Measurements from ENCODE around the gene SPATA1. TPM values are rescaled to one million over a fixed set of nuclear protein-coding genes. Genes with fewer than 3 reads are reported as not detected.
A peak's percentile ranks its signal among the peaks of the same experiment; 100 is the strongest.

The SPATA1 gene
- total and polyA plus RNA-seq, 2 of the 8 experiments (the other 6 are each of a cell fraction or from before 2014, with no cell fraction given) = 0.51 to 1.1 TPM

DNA sequence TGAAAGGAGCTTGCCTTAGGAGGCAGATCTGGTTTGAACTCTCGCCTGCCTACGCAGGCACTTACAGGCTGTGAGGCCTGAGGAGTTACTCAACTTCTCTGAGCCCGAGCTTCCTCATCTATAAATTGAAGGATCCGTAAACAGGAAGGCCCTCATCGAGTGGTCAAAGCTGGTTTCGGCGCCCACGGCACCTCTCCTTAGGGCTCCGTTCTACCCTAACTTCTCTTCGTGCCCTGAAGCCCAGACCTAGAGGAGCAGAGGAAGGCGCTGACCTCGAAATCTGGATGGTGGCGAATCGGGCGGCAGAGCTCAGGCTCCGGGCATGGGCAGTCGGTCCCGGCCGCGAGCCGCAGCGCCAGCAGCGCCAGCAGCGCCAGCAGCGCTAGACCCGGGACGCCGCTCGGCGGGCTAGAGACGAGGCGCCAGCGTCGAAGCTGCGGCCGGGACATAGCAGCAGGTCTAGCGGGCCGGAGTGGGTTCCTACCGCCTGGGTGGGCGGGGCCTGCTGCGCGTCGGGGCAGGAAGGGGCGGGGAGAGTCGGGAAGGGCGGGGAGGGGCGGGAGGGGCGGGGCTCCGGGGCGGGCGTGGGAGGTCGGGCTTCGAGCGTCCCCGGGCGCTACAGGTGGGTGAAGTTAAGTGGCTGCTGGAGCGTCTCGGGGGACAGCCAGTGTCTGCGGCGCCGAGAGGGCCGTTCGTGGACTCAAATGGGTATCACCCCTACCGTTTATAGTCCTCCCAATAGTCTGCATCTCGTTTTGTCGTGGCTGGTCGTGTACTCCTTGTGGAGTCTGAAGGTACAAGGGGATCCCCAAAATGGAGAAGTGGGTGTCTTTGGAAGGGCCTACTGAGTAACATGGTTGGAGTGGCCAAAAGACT, 68.0 kb downstream of the SPATA1 start, which contains the start of gene CTBS (continued):
- TF ChIP-seq, protein P1, sequence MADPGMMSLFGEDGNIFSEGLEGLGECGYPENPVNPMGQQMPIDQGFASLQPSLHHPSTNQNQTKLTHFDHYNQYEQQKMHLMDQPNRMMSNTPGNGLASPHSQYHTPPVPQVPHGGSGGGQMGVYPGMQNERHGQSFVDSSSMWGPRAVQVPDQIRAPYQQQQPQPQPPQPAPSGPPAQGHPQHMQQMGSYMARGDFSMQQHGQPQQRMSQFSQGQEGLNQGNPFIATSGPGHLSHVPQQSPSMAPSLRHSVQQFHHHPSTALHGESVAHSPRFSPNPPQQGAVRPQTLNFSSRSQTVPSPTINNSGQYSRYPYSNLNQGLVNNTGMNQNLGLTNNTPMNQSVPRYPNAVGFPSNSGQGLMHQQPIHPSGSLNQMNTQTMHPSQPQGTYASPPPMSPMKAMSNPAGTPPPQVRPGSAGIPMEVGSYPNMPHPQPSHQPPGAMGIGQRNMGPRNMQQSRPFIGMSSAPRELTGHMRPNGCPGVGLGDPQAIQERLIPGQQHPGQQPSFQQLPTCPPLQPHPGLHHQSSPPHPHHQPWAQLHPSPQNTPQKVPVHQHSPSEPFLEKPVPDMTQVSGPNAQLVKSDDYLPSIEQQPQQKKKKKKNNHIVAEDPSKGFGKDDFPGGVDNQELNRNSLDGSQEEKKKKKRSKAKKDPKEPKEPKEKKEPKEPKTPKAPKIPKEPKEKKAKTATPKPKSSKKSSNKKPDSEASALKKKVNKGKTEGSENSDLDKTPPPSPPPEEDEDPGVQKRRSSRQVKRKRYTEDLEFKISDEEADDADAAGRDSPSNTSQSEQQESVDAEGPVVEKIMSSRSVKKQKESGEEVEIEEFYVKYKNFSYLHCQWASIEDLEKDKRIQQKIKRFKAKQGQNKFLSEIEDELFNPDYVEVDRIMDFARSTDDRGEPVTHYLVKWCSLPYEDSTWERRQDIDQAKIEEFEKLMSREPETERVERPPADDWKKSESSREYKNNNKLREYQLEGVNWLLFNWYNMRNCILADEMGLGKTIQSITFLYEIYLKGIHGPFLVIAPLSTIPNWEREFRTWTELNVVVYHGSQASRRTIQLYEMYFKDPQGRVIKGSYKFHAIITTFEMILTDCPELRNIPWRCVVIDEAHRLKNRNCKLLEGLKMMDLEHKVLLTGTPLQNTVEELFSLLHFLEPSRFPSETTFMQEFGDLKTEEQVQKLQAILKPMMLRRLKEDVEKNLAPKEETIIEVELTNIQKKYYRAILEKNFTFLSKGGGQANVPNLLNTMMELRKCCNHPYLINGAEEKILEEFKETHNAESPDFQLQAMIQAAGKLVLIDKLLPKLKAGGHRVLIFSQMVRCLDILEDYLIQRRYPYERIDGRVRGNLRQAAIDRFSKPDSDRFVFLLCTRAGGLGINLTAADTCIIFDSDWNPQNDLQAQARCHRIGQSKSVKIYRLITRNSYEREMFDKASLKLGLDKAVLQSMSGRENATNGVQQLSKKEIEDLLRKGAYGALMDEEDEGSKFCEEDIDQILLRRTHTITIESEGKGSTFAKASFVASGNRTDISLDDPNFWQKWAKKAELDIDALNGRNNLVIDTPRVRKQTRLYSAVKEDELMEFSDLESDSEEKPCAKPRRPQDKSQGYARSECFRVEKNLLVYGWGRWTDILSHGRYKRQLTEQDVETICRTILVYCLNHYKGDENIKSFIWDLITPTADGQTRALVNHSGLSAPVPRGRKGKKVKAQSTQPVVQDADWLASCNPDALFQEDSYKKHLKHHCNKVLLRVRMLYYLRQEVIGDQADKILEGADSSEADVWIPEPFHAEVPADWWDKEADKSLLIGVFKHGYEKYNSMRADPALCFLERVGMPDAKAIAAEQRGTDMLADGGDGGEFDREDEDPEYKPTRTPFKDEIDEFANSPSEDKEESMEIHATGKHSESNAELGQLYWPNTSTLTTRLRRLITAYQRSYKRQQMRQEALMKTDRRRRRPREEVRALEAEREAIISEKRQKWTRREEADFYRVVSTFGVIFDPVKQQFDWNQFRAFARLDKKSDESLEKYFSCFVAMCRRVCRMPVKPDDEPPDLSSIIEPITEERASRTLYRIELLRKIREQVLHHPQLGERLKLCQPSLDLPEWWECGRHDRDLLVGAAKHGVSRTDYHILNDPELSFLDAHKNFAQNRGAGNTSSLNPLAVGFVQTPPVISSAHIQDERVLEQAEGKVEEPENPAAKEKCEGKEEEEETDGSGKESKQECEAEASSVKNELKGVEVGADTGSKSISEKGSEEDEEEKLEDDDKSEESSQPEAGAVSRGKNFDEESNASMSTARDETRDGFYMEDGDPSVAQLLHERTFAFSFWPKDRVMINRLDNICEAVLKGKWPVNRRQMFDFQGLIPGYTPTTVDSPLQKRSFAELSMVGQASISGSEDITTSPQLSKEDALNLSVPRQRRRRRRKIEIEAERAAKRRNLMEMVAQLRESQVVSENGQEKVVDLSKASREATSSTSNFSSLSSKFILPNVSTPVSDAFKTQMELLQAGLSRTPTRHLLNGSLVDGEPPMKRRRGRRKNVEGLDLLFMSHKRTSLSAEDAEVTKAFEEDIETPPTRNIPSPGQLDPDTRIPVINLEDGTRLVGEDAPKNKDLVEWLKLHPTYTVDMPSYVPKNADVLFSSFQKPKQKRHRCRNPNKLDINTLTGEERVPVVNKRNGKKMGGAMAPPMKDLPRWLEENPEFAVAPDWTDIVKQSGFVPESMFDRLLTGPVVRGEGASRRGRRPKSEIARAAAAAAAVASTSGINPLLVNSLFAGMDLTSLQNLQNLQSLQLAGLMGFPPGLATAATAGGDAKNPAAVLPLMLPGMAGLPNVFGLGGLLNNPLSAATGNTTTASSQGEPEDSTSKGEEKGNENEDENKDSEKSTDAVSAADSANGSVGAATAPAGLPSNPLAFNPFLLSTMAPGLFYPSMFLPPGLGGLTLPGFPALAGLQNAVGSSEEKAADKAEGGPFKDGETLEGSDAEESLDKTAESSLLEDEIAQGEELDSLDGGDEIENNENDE (IDR thresholded peaks at IDR 0.05; ENCODE audit: insufficient replicate concordance, low read length) = no peak
- TF ChIP-seq, protein P2, sequence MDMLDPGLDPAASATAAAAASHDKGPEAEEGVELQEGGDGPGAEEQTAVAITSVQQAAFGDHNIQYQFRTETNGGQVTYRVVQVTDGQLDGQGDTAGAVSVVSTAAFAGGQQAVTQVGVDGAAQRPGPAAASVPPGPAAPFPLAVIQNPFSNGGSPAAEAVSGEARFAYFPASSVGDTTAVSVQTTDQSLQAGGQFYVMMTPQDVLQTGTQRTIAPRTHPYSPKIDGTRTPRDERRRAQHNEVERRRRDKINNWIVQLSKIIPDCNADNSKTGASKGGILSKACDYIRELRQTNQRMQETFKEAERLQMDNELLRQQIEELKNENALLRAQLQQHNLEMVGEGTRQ (IDR thresholded peaks at IDR 0.05; ENCODE audit: low read length) = no peak
- TF ChIP-seq, protein P3, sequence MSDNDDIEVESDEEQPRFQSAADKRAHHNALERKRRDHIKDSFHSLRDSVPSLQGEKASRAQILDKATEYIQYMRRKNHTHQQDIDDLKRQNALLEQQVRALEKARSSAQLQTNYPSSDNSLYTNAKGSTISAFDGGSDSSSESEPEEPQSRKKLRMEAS (IDR thresholded peaks at IDR 0.05) = peak; percentile 72
- no peak for TF ChIP-seq CBX8 (IDR thresholded peaks at IDR 0.05; ENCODE audit: borderline replicate concordance, low read depth, low read length)
- no peak for TF ChIP-seq GABPA (IDR thresholded peaks at IDR 0.05; ENCODE audit: borderline replicate concordance, insufficient read depth, low read length)
- peak; percentile 95 for TF ChIP-seq ASH2L (IDR thresholded peaks at IDR 0.05; ENCODE audit: low read length)
- TF ChIP-seq CEBPB (IDR thresholded peaks at IDR 0.05; ENCODE audit: low read depth, low read length) = no peak; the same call in 1 of the 2 replicates
- 0 out of 2 replicates have a peak, but pooled peaks have one; percentile 17 for TF ChIP-seq SP1 (IDR thresholded peaks at IDR 0.05; ENCODE audit: low read depth, low read length)
